Loucy (cell line): ENCODE data around the gene SPINT1.

Experiments
- H2AFZ ChIP-seq: fragments of 200-600 bp; sonication (generic); 2 replicates; pipeline ENCODE4 v1.6.0; 2016; ENCODE audit warnings: antibody characterized with exemption, mild to moderate bottlenecking, low read length, moderate library complexity
- H3F3A ChIP-seq: fragments of 200-600 bp; 2 replicates; pipeline ENCODE4 v1.6.0; 2016; ENCODE audit warnings: antibody characterized with exemption, low read depth, mild to moderate bottlenecking
- H3K27me3 ChIP-seq: fragments of 200-600 bp; sonication (generic); 2 replicates; pipeline ENCODE4 v1.6.1; 2014; ENCODE audit warnings: low read length, mild to moderate bottlenecking; ENCODE audit not compliant: insufficient read depth, poor library complexity, severe bottlenecking
- H3K36me3 ChIP-seq: fragments of 200-600 bp; sonication (generic); 2 replicates; pipeline ENCODE4 v1.6.1; 2016; ENCODE audit warnings: low read length; ENCODE audit not compliant: insufficient read depth
- H3K4me1 ChIP-seq: fragments of 200-600 bp; sonication (generic); 2 replicates; pipeline ENCODE4 v1.5.1; 2014; ENCODE audit warnings: low read length, mild to moderate bottlenecking; ENCODE audit not compliant: insufficient read depth, poor library complexity, severe bottlenecking
- H3K4me2 ChIP-seq: fragments of 200-600 bp; sonication (generic); 2 replicates; pipeline ENCODE4 v1.6.0; 2014; ENCODE audit warnings: antibody characterized with exemption, low read length, low read depth, mild to moderate bottlenecking; ENCODE audit not compliant: poor library complexity, severe bottlenecking
- H3K4me3 ChIP-seq: fragments of 200-600 bp; sonication (generic); 2 replicates; pipeline ENCODE4 v1.5.1; 2014; ENCODE audit warnings: low read length, mild to moderate bottlenecking, mixed read lengths; ENCODE audit not compliant: poor library complexity, severe bottlenecking
- H3K79me2 ChIP-seq: fragments of 200-600 bp; sonication (generic); 2 replicates; pipeline ENCODE4 v1.6.1; 2014; ENCODE audit warnings: low read length; ENCODE audit not compliant: insufficient read depth
- H3K9ac ChIP-seq: fragments of 200-600 bp; sonication (generic); 2 replicates; pipeline ENCODE4 v1.6.0; 2014; ENCODE audit warnings: mild to moderate bottlenecking, low read depth, low read length, moderate library complexity; ENCODE audit not compliant: poor library complexity, severe bottlenecking
- H3K9me2 ChIP-seq: fragments of 200-600 bp; sonication (generic); replicated peaks from 2 replicates; pipeline ENCODE4 v1.6.1; 2016; ENCODE audit warnings: low read depth, low read length, mixed read lengths
- H3K9me3 ChIP-seq: fragments of 200-600 bp; sonication (generic); 2 replicates; pipeline ENCODE4 v1.6.1; 2014; ENCODE audit warnings: mild to moderate bottlenecking, antibody characterized with exemption, low read length, low read depth; ENCODE audit not compliant: insufficient read depth
- H4K20me1 ChIP-seq: fragments of 200-600 bp; sonication (generic); 2 replicates; pipeline ENCODE4 v1.6.0; 2014; ENCODE audit warnings: antibody characterized with exemption, low read length, mild to moderate bottlenecking; ENCODE audit not compliant: insufficient read depth, poor library complexity, severe bottlenecking
- CTCF ChIP-seq: fragments of 200-600 bp; sonication (generic); conservative IDR thresholded peaks from 2 replicates; pipeline ENCODE4 v1.5.1; 2014; ENCODE audit warnings: mild to moderate bottlenecking, antibody characterized with exemption, low read length
- EZH2phosphoT487 ChIP-seq: fragments of 200-600 bp; IDR thresholded peaks from 2 replicates; pipeline ENCODE4 v1.6.1; 2018; ENCODE audit warnings: antibody characterized with exemption, mild to moderate bottlenecking, moderate library complexity, borderline replicate concordance

The SPINT1 gene

GRCh38 chr15:40819048-40819447 lies 24.8 kb upstream of the SPINT1 start:
- no peaks in the 10 kb centered on the region for H3K79me2 ChIP-seq
- no peaks in the 10 kb centered on the region for H3K27me3 ChIP-seq
- H3K9ac ChIP-seq: no peak overlapping the region
- H3K4me3 ChIP-seq: no peak overlapping the region
- no peaks in the 10 kb centered on the region for H4K20me1 ChIP-seq
- H3K9me3 ChIP-seq: no peaks in the 10 kb centered on the region
- H3K9me2 ChIP-seq: no peaks in the 10 kb centered on the region
- H3K4me2 ChIP-seq: no peak overlapping the region
- no peaks in the 10 kb centered on the region for H3F3A ChIP-seq
- H3K36me3 ChIP-seq: no peaks in the 10 kb centered on the region
- no peaks in the 10 kb centered on the region for H3K4me1 ChIP-seq
- TF ChIP-seq CTCF (no peak), EZH2phosphoT487 (no peak)
- no peak overlapping the region for H2AFZ ChIP-seq

- H3K4me3 ChIP-seq: no peak overlapping the region
- no peaks in the 10 kb centered on the region for H4K20me1 ChIP-seq
- no peaks in the 10 kb centered on the region for H3K79me2 ChIP-seq
- H3K9ac ChIP-seq: no peak overlapping the region
- H3K4me2 ChIP-seq: no peak overlapping the region
- no peaks in the 10 kb centered on the region for H3F3A ChIP-seq
- TF ChIP-seq EZH2phosphoT487 (no peak), CTCF (no peak)
- no peaks in the 10 kb centered on the region for H3K9me2 ChIP-seq
- H3K36me3 ChIP-seq: no peaks in the 10 kb centered on the region
- no peaks in the 10 kb centered on the region for H3K4me1 ChIP-seq
- H3K9me3 ChIP-seq: no peaks in the 10 kb centered on the region
- H2AFZ ChIP-seq: no peak overlapping the region
- no peaks in the 10 kb centered on the region for H3K27me3 ChIP-seq
These were observed 22.7 kb upstream of the SPINT1 start for GRCh38 chr15:40821195-40821594.

- Histone ChIP-seq H3K36me3 (no peaks in the 10 kb centered on the region), H3K9me2 (no peaks in the 10 kb centered on the region), H3K9me3 (no peaks in the 10 kb centered on the region), H2AFZ (no peak overlapping the region), H3K4me2 (no peak overlapping the region), H3F3A (no peaks in the 10 kb centered on the region), H3K4me1 (no peaks in the 10 kb centered on the region), H3K27me3 (no peaks in the 10 kb centered on the region), H4K20me1 (no peaks in the 10 kb centered on the region), H3K79me2 (no peaks in the 10 kb centered on the region), H3K4me3 (no peak overlapping the region), H3K9ac (no peak overlapping the region)
- TF ChIP-seq CTCF: no peak
- TF ChIP-seq EZH2phosphoT487: no peak
These were observed 20.1 kb upstream of the SPINT1 start for GRCh38 chr15:40823572-40824343.
